Measurements from ENCODE around the gene BYSL.

- TF ChIP-seq POLR2A (IDR thresholded peaks at IDR 0.05), result no peak
- TF ChIP-seq, protein P1, sequence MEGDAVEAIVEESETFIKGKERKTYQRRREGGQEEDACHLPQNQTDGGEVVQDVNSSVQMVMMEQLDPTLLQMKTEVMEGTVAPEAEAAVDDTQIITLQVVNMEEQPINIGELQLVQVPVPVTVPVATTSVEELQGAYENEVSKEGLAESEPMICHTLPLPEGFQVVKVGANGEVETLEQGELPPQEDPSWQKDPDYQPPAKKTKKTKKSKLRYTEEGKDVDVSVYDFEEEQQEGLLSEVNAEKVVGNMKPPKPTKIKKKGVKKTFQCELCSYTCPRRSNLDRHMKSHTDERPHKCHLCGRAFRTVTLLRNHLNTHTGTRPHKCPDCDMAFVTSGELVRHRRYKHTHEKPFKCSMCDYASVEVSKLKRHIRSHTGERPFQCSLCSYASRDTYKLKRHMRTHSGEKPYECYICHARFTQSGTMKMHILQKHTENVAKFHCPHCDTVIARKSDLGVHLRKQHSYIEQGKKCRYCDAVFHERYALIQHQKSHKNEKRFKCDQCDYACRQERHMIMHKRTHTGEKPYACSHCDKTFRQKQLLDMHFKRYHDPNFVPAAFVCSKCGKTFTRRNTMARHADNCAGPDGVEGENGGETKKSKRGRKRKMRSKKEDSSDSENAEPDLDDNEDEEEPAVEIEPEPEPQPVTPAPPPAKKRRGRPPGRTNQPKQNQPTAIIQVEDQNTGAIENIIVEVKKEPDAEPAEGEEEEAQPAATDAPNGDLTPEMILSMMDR (IDR thresholded peaks at IDR 0.05), result no peak
Measured at GRCh38 chr6:41954668-41955067, 33.4 kb downstream of the BYSL start.

Measured in adrenal gland (tissue), 5 donors.